GM19099 (cell line): Measurements from ENCODE around the gene ZSCAN22.
A peak's percentile ranks its signal among the peaks of the same experiment; 100 is the strongest.

Experiments used
- POLR2A ChIP-seq: IDR thresholded peaks from 3 replicates; pipeline ENCODE4 v1.6.1; 2011; ENCODE audit warnings: low read depth; ENCODE audit not compliant: insufficient read length; ENCODE audit errors: extremely low read depth

The ZSCAN22 gene

GRCh38 chr19:58338825-58339558 is 12.2 kb downstream of the ZSCAN22 start:
- TF ChIP-seq POLR2A = no peak

GRCh38 chr19:58345558-58345957 is 18.8 kb downstream of the ZSCAN22 start:
- TF ChIP-seq POLR2A = no peak

GRCh38 chr19:58346961-58347929 is 20.5 kb downstream of the ZSCAN22 start:
- TF ChIP-seq POLR2A = peak; percentile 77

GRCh38 chr19:58349590-58349989 is 22.8 kb downstream of the ZSCAN22 start:
- TF ChIP-seq POLR2A = no peak

GRCh38 chr19:58350001-58350861 is 23.4 kb downstream of the ZSCAN22 start:
- no peak for TF ChIP-seq POLR2A

- TF ChIP-seq POLR2A = no peak
These were observed 24.2 kb downstream of the ZSCAN22 start for GRCh38 chr19:58350871-58351557.

GRCh38 chr19:58351558-58351878 is 24.7 kb downstream of the ZSCAN22 start:
- no peak for TF ChIP-seq POLR2A

- no peak for TF ChIP-seq POLR2A
These were observed 25.4 kb downstream of the ZSCAN22 start for GRCh38 chr19:58351990-58352755.

- no peak for TF ChIP-seq POLR2A
These were observed 26.2 kb downstream of the ZSCAN22 start, which contains the start of gene A1BG for GRCh38 chr19:58352760-58353671. A1BG (minus strand) TSS chr19:58353492; CDS start chr19:58353437, 55 bp downstream.

- TF ChIP-seq POLR2A = no peak
These were observed 27.1 kb downstream of the ZSCAN22 start for GRCh38 chr19:58353717-58354477.

GRCh38 chr19:58354478-58355030 is 27.8 kb downstream of the ZSCAN22 start:
- TF ChIP-seq POLR2A = no peak
